ENCODE measurements around the gene OR51A7.
"Not testable (repeated sequence)": the region's sequence is repeated elsewhere in the genome, so short reads cannot be mapped to it uniquely, and the experiment has no call there.

OR51A7 gene
- 0 to 0.07 (median 0) reads per million in 18 experiments for total RNA-seq

- no peak for DNase-seq
These were observed at the start of gene OR51A7 for GRCh38 chr11:4903484-4903883. Gene OR51A7 (plus strand): TSS chr11:4903783. CDS start chr11:4907370, 3,587 bp downstream.

DNA sequence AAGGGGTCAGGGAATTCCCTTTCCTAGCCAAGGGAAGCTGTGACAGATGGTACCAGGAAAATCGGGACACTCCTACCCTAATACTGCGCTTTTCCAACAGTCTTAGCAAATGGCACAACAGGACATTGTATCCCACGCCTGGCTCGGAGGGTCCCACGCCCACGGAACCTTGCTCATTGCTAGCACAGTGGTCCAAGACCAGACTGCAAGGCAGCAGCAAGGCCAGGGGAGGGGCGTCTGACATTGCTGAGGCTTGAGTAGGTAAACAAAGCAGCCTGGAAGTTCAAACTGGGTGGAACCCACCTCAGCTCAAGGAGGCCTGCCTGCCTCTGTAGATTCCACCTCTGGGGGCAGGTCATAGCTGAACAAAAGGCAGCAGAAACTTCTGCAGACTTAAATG lies 49.3 kb upstream of the OR51A7 start:
- DNase-seq = not testable (repeated sequence)

DNA sequence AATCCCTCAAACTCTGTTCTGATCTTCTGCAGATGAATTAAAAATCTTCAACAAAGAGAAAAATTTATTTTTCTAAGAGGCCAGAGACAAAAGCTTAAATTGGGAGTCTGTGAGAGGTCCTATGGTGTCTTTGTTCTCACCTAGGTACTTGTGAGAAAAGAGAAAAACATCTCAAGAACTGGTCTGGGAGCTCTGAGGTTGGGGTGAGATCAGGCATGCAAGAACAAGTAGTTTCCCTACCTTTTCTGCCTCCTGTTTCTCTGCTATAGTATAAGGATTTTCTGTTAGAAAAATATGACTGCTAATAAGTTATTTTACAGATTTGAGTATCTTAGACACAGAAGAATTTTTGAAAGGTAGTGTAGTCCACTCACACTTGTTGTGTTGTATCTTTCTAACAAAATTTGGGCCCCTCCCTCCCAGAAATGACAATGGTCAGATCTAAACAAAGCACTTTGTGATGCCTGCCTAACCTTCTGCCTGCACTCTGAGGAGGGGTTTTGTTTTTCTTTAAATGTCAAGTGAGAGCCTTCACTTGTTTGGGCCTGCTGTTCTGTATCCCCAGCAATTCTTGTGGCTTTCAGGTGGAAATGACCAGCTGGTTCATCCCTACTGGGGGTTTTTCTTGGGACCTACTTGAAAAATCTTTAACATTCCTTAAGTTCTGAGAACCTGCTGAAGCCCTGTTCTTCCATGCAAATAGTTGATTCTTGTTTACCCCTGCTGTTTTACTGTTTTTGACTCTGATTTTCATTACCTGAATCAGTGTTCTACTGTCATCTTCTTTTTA lies 40.9 kb upstream of the OR51A7 start:
- DNase-seq = no peak

- DNase-seq = no peak
These were observed 39.7 kb upstream of the OR51A7 start for GRCh38 chr11:4863876-4864275.

- DNase-seq = no peak
These were observed 37.7 kb upstream of the OR51A7 start for GRCh38 chr11:4865855-4866254.

DNA sequence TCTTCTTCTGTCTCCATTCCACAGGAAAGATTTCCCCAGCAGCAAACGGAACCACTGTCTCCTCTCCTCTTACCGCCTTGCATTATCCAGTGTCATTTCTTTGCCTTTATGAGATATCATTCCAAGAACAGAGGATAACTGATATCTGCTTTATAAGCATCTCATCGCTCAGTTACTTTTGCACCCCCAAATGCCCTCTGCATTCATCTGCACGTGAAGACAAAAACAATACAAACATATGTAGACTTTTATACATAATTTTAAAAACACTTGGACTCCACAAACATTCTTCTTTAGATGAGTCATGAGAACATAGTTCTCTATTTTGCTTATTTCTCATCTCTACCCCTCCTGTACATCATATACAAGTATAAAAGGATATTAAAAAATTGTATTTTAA lies 22.4 kb upstream of the OR51A7 start:
- no peak for DNase-seq

DNA sequence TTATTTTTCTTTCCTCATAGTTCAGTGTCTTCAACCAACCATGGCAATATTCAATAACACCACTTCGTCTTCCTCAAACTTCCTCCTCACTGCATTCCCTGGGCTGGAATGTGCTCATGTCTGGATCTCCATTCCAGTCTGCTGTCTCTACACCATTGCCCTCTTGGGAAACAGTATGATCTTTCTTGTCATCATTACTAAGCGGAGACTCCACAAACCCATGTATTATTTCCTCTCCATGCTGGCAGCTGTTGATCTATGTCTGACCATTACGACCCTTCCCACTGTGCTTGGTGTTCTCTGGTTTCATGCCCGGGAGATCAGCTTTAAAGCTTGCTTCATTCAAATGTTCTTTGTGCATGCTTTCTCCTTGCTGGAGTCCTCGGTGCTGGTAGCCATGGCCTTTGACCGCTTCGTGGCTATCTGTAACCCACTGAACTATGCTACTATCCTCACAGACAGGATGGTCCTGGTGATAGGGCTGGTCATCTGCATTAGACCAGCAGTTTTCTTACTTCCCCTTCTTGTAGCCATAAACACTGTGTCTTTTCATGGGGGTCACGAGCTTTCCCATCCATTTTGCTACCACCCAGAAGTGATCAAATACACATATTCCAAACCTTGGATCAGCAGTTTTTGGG lies 21.6 kb upstream of the OR51A7 start, which contains the start of gene OR51T1:
TSS of gene OR51T1 (plus strand) at position 41 of the 641 bp plus-strand sequence. CDS start at position 41, 0 bp downstream.
- no peak for DNase-seq

GRCh38 chr11:4882543-4882942 lies 21.0 kb upstream of the OR51A7 start:
- DNase-seq = no peak

- no peak for DNase-seq
These were observed 19.2 kb upstream of the OR51A7 start for GRCh38 chr11:4884361-4884760.

DNA sequence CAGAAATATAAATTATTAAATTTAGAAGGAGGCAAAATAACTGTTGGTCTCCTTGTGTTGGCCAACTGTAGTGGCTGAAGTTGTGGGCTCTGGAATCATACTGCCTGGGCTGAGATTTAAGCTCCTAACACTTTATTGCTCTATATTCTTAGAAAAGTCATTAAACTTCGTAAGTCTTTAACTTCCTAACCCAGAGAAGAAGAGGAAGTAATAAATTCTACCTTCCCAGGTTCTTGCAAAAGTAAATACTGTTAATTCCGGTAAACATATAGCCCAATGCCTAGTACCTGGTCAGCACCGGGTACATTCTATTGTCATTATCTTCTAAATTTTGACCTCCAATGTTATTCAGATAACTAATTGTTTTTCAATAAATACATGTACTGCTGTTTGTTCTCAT lies 17.4 kb upstream of the OR51A7 start:
- no peak for DNase-seq

GRCh38 chr11:4887591-4887990 lies 16.0 kb upstream of the OR51A7 start:
- no peak for DNase-seq

GRCh38 chr11:4890279-4890678 lies 13.3 kb upstream of the OR51A7 start:
- DNase-seq = no peak

DNA sequence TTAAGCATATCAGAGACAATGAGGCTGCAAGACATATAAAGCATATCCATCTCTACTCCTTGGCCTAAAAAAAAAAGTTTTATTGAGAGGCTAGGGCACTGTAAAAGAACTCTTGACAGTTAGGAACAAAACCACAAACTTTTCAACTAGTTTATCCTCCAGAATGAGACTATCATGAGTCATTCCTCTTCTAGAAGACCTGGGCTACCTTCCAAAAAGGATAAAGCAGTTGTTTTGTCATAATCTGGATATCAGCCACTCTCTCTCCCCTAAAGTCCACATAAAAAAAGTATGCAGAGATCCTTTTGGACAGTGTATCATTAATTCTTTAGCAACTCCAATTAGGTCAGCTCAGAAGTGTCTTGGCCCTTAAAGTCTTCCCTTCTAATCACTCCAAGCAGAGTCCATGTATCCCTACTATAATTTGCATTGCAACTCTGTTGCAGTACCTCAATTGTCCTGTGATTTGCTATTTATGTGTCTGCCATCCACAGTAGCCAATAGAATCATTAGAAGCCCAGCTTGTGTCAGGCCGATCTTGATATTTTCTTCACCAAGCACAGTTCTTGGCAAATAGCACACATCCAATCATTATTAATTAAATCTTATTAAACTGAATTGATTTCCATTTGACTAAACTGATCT lies 11.5 kb upstream of the OR51A7 start:
- no peak for DNase-seq

DNA sequence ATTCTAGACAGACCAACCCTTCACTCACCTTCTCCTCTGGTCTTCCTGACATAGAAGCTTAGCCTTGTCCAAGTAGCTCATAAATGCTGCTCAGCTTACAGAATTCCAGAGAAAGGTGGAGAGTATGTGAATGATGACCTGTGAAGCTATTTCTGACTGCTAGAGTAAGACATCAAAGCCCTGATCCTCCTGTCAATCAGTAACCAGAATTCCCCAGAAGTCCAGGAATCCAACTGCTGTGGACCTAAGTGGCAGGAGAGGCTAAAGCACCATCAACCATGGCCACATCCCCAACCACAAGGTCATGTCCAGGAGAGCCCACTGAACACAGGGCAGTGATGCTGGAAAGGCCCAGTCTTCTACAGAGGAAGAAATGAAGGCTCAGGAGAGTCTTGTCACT lies 13.0 kb downstream of the OR51A7 start:
- no peak for DNase-seq

DNA sequence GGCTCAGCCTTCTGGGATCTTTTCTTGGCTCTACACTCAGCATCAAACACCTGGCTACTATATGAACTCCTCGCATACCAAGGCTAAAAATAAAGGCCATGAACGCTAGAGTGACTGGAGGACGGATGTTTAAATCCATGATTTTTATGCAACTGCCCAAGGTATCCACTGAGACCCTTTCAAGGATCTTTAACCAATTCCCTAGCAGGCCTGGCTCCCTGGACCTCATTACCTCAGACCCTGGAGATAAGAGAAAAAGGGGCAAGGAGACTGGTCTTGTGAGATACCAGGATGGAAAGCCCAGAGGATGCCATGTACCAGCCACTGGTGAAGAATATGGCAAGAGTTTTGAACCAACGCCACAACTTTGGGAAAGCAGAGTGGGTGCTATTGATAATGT lies 15.7 kb downstream of the OR51A7 start, which contains the start of gene OR51G2:
TSS of gene OR51G2 (minus strand) at position 101 of the 400 bp plus-strand sequence. CDS start 3,687 bp downstream, outside the sequence.
- DNase-seq = no peak

DNA sequence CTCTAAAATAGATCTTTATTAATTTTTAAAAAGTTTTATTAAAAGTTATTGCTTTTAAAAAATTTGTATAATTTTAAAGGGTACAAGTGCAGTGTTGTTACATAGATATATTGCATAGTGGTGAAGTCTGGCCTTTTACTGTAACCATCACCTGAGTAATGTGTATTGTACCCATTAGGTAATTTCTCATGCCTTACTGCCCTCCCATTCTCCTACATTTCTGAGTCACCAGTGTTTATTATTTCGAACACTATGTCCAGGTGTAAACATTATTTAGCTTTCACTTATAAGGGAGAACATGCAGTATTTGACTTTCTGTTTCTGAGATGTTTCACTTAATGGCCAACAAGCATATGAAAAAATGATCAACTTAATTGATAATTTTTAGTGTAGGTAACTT lies 18.2 kb downstream of the OR51A7 start:
- no peak for DNase-seq

DNA sequence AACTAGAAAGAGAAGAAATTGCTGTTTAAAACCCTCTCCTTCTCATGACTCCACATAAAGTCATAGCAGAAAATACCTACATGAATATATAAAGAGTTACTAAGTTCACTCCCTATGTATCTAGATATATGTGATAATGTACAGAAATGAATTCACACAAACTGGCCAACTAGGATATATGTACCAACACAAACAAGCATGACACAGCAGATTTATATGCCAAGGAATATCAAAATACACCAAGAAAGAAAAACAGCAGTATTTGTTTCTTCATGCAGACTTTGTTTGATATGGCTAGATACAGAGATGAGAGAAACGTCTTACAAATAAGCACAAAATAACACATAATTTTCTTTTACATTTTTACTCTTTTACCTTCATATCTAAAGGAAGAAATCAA lies 18.7 kb downstream of the OR51A7 start:
- no peak for DNase-seq

- no peak for DNase-seq
These were observed 20.7 kb downstream of the OR51A7 start, which contains the start of gene OR51G1 for GRCh38 chr11:4924239-4924638. Gene OR51G1 (minus strand): TSS chr11:4924339. CDS start chr11:4924339, 0 bp downstream.

GRCh38 chr11:4926608-4927007 lies 23.0 kb downstream of the OR51A7 start:
- no peak for DNase-seq

DNA sequence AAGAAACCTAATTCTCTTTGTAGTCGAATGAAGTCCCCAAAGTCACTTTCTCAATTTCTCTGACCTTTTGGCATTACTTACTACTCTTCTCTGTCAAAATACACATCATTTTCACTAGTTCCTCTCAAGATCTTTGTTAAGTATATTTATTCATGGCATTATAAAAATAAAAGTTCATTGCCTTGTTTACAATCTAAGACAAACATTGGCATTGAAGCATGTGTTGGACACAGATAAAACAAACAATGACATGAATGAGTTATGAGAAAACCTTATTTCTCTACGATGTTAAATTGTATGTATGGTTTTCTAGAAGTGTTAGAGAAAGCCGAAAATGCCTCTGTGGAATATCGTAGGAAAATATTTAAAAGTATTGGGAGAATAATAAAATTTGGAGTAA lies 29.2 kb downstream of the OR51A7 start:
- DNase-seq = no peak

- DNase-seq = no peak
These were observed 33.2 kb downstream of the OR51A7 start for GRCh38 chr11:4936745-4937144.

- no peak for DNase-seq
These were observed 43.9 kb downstream of the OR51A7 start, which contains the start of gene OR51A4 for GRCh38 chr11:4947505-4947904. Gene OR51A4 (minus strand): TSS chr11:4947605. CDS start chr11:4947100, 505 bp downstream.

DNA sequence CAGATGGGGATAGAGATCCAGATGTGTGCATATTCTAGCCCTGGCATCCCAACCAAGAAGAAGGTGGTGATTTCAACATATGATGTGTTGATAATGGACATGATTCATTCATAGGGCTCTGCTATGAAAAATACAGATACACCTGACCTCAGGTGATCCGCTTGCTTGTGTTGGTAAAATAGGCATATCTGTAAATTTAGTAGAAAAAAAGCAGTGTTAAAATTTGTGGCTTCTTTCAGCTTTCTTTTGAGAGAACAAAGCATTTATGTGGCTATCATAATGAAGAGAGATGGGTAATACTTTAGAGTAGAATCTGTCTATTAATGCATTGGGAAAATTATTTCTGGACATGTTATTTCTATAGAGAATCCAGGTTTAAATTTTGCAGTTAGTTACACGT lies 52.0 kb downstream of the OR51A7 start, which contains the start of gene OR51A2:
TSS of gene OR51A2 (minus strand) at position 101 of the 400 bp plus-strand sequence. CDS start at position 101, 0 bp downstream.
- DNase-seq = not testable (repeated sequence)

Data from inflammatory macrophage (primary cell).